Fibroblast of peridontal ligament (primary cell): Measurements from ENCODE around the gene ERICH4.
"Not testable (repeated sequence)": the region's sequence is repeated elsewhere in the genome, so short reads cannot be mapped to it uniquely, and the experiment has no call there.

ENCODE experiments used
- DNase-seq: peaks from one replicate; pipeline ENCODE4 v3.0.0-alpha.2; 2010; ENCODE audit errors: extremely low read depth

Gene ERICH4

DNA sequence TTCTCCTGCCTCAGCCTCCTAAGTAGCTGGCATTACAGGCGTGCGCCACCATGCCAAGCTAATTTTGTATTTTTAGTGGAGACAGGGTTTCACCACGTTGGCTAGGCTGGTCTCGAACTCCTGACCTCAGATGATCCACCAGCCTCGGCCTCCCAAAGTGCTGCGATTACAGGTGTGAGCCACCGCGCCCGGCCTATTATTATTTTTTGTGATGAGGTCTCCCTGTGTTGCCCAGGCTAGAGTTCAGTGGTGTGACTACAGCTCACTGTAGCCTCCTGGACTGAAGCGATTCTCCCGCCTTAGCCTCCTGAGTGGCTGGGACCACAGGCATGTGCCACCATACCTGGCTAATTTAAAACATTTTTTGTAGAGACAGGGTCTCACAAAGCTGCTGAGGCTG is 7.6 kb upstream of the ERICH4 start:
- not testable (repeated sequence) for DNase-seq

GRCh38 chr19:41435936-41436673 is 6.9 kb upstream of the ERICH4 start:
- no peak for DNase-seq

DNA sequence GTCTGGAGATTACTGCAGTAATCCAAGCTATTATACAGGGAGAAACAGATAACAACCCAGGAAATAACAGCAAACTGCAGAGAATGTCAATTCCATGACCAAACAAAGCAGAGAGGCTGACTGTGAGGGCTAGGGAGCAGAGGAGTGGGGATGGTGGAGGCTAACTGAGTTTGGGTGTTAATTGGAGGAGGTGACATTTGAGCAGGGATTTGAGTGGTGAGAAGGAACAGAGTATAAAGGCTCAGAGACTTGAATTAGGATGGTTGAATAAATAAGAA is 6.3 kb upstream of the ERICH4 start:
- DNase-seq: no peak

DNA sequence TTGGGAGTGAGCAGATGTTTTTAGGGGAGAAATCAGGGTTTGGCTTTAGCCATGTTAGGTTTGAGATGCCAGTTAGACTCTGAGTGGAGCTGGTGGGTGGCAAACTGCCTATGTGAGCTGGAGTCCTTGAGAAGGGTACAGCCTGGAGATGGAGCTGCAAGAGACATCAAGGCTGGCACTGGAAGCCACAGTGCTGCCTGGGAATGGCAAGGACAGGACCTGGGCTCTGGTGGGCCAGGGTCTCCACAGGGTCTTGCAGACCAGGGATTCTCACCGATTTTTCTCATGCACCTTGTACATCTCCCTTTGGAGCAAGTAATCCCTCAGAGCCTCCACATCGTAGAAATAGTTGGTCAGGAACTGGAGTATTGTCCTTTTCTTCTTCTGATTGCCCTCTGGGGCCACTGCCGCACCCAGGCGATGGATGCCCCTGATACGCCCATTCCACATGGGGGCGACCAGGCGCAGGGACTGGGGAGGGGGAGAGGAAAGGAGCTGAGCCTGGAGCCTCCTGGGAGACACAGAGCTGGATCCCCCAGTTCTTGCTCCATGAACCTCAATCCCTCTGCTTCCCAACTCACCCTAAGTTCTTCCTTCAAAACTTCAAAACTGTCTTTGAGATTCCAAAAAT is 4.9 kb upstream of the ERICH4 start:
- DNase-seq: no peak

DNA sequence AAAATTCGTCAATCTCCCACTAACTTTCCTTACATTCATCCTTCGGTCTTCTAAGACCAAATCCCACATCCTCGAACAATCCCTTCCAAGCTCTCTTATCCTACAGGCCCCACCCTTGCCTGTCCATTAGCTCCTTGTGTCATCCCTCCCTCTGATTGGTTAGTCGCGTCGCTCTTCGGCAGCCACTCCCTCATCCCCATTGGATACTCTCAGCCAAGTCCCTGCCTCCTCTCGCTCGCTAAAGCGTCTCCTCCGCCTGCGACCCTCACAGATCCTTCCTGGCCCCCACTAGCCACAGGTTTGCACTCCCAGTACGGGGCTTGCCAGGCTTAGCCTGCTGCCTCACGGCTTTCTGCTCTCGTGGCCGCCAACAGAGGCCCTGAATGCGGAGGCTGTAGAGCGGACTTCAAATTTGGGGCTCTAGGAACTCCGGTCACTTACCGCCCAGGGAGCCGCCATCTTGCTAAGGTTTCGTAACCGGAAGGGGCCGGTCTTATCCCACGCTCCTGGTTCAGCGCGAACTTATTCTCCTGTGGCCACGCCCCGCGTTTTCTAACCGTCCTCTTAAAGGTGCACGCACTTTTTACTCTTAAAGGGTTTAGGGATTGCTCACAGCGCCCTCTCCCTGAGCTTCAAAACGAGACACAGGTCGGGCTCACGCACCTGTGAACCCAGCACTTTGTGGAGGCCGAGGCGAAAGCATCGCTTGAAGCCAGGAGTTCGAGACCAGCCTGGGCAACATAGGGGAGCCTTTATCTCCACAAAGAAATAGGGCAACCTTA is 3.3 kb upstream of the ERICH4 start, which contains the start of gene DMAC2:
Gene DMAC2, minus strand, starts transcription at position 472 of the 782 bp plus-strand sequence. Its CDS starts 13 bp downstream, at position 459.
- peak; percentile 96 for DNase-seq

- DNase-seq: no peak
These were observed 1.5 kb upstream of the ERICH4 start for GRCh38 chr19:41441321-41441945.

- no peak for DNase-seq
These were observed 978 bp downstream of the ERICH4 start for GRCh38 chr19:41443813-41444455.

- DNase-seq: no peak
These were observed 2.6 kb downstream of the ERICH4 start for GRCh38 chr19:41445575-41445974.

- no peak for DNase-seq
These were observed 4.9 kb downstream of the ERICH4 start for GRCh38 chr19:41447732-41448332.

GRCh38 chr19:41449079-41449864 is 6.3 kb downstream of the ERICH4 start:
- DNase-seq: peak; percentile 59

- no peak for DNase-seq
These were observed 6.9 kb downstream of the ERICH4 start for GRCh38 chr19:41449865-41450178.

- no peak for DNase-seq
These were observed 9.8 kb downstream of the ERICH4 start for GRCh38 chr19:41452584-41453275.

DNA sequence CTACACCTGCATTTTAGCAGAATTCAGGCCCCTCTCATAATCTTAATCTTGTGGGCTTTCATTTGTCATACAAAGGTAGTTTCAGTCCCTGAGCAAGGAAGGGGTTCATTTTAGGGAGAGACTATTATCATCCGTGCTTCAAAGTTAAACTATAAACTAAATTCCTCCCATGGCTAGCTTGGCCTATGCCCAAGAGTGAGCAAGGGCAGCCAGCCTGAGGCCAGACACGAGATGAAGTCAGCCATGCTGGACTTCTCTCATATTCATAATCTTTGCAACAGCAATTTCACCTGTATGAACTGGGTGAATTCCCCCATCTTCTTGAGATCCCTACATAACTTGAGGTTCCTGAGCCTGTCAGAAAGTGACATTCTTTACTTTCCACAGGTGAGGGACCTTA is 13.0 kb downstream of the ERICH4 start:
- no peak for DNase-seq

GRCh38 chr19:41456342-41456918 is 13.5 kb downstream of the ERICH4 start:
- peak; percentile 8 for DNase-seq

DNA sequence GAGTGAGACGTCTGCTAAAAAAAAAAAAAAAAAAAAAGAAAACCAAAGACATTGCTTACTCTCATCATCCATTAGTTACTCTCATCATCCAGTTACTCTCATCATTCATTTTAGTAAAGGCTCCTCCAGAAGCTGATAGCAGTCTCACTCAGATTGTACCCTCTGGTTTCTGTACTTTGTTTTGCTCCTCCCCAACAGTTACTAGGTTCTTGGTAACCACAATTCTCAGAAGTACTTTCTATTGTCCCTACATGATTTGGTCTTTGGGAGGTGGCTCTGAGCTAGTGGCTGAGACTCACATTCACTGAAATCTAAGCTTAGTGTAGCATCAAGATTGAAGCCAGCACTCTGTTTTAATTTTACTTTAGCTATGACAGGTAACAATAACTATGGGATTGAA is 14.3 kb downstream of the ERICH4 start:
- DNase-seq: no peak

DNA sequence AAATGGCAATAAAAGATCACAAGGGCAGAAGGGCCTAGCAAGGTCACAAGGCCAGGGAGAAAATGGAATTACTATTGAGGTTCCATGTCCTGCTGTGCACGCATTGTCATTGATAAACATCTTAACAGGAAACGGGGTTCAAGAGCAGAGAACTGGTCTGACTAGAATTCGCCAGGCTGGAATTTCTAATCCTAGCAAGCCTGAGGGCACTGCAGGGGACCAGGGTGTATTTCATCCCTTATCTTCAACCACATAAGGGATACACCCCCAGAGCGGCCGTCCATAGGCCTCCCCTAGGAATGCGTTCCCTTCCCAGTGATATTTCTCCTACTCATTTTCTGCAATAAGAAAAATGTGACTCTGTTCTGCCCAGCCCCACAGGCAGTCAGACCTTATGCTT is 19.5 kb downstream of the ERICH4 start:
- DNase-seq: no peak

- not testable (repeated sequence) for DNase-seq
These were observed 20.6 kb downstream of the ERICH4 start for GRCh38 chr19:41463257-41464256.

GRCh38 chr19:41476583-41476982 is 33.6 kb downstream of the ERICH4 start:
- no peak for DNase-seq

DNA sequence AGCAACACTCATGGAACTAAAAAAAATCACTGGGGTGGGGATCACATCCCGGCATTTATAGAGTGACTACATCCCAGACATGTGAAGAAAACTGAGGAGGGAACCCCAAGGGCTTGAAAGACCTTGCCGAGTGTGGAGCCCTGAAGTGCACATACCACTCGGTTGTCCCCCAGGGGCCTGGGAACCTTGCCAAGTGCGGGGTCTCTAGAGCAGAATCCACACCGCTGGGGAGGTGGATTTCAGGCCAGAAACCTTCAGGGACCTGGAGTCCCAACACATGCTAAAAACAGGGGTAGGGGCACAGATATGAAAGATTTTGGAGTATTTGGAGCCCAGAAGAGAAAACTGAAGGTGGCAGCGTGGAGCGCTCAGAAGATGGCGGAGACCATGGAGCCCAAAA is 35.2 kb downstream of the ERICH4 start:
- DNase-seq: no peak
